Epidermal melanocyte (primary cell): Measurements from ENCODE around the gene E2F1.
"Not testable (repeated sequence)": the region's sequence is repeated elsewhere in the genome, so short reads cannot be mapped to it uniquely, and the experiment has no call there.

Source experiments
- DNase-seq: peaks from one replicate; pipeline ENCODE4 v3.0.0; 2011; ENCODE audit warnings: low spot score; ENCODE audit not compliant: insufficient read length

E2F1 gene

DNA sequence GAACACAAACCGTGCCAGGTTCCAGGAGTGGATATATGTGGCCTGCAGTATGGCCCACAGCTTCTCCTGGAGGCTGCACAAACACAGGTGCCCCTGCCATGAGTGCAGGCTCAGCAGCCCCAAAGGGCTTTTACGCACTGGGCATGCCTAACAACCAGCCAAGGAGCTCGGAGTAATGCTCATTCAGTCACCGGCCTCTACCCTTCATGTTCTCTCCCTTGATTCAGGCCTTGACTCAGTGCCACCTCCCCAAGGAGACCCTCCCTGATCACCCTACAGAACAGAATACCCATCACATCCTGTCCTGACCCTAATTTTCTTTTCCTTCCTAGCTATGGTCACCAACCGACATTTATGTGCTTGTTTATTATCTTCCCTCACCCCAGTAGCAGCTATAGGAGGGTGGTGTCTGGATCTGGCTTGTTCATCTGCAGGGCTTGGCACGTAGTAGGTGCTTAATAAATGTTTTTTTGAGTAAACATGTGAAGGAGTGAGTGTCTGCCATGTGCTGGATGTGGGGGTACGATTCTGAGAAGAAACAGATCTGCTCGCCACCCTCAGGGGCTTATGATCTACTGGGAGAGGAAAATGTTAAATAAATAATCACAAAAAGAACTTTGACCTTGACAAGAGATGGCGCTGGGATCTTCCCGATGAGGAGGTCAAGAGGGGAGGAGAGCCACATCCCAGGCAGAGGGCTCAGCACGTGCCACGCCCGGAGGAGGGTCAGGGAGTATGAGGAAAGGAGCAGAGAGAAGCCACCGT lies 24.7 kb upstream of the E2F1 start:
- no peak for DNase-seq

DNA sequence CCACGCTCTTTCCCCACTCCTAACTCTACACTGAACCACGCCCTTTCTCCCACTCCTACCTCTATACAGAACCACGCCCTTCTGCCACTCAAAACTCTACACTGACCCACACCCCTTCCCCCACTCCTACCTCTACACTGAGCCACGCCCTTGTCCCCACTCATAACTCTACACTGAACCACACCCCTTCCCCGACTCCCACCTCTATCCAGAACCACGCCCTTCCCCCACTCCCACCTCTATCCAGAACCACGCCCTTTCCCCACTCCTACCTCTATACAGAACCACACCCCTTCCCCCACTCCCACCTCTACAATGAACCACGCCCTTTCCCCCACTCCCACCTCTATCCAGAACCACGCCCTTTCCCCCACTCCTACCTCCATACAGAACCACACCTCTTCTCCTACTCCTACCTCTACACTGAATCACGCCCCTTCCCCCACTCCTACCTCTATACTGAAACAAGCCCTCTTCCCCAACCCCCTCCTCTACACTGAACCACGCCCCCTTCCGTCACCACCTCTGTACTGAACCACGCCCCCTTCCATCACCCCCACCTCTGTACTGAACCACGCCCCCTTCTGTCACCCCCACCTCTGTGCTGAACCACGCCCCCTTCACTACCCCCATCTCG lies 23.8 kb upstream of the E2F1 start:
- no peak for DNase-seq

DNA sequence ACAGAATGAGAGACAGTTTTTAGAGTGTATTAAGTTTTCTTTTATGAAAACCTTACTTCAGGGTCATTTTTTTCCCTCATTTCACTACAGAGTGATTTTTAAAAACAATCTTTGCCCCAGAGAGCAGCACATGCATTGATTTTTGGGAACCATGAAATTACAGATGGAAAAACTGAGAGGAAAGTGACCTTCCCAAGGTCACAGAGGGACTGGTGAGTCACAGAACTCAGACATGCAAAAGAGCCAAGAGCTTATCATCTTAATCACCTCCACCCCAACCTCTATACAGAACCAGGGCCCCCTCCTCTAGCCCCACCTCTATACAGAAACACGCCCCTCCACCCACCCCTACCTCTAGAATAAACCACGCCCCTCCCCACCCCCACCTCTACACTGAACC lies 23.2 kb upstream of the E2F1 start:
- DNase-seq = no peak

DNA sequence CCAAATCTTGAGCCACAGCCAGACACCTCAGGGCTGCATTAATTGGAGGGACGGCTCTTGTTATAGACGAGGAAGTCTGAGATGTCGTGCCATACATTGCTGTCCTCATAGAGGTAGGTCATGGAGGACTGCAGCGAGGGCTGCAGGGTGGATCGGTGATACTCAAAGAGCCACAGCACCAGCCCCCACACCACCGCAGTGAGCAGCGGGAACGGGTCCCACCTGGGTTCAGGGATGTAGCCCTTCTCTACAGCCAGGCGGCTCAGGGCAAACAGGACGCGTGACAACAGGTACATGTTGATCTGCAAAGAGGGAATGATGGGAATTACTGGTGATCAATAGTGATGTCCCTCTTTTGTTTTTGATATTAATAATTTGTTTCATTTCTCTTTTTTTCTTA lies 21.5 kb upstream of the E2F1 start:
- no peak for DNase-seq

GRCh38 chr20:33704197-33704924 lies 18.2 kb upstream of the E2F1 start:
- no peak for DNase-seq

- no peak for DNase-seq
Measured at GRCh38 chr20:33703498-33704137, 17.4 kb upstream of the E2F1 start.

GRCh38 chr20:33702861-33703260 lies 16.7 kb upstream of the E2F1 start:
- no peak for DNase-seq

DNA sequence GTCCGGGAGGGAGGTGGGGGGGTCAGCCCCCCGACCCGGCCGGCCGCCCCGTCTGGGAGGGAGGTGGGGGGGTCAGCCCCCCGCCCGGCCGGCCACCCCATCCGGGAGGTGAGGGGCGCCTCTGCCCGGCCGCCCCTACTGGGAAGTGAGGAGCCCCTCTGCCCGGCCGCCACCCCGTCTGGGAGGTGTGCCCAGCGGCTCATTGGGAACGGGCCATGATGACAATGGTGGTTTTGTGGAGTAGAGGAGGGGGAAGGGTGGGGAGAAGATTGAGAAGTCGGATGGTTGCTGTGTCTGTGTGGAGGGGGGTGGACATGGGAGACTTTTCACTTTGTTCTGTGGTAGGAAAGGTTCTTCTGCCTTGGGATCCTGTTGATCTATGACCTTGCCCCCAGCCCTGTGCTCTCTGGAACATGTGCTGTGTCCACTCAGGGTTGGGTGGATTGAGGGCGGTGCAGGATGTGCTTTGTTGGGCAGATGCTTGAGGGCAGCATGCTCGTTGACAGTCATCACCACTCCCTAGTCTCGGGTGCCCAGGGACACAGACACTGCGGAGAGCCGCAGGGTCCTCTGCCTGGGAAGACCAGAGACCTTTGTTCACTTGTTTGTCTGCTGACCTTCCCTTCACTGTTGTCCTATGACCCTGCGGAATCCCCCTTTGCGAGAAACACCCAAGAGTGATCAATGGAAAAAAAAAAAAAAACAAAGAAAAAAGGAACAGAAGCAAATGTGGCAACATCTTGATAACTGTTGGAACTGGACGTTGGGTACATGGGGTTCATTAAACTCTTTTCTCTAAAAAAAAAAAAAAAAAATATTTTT lies 15.7 kb upstream of the E2F1 start:
- DNase-seq = no peak

DNA sequence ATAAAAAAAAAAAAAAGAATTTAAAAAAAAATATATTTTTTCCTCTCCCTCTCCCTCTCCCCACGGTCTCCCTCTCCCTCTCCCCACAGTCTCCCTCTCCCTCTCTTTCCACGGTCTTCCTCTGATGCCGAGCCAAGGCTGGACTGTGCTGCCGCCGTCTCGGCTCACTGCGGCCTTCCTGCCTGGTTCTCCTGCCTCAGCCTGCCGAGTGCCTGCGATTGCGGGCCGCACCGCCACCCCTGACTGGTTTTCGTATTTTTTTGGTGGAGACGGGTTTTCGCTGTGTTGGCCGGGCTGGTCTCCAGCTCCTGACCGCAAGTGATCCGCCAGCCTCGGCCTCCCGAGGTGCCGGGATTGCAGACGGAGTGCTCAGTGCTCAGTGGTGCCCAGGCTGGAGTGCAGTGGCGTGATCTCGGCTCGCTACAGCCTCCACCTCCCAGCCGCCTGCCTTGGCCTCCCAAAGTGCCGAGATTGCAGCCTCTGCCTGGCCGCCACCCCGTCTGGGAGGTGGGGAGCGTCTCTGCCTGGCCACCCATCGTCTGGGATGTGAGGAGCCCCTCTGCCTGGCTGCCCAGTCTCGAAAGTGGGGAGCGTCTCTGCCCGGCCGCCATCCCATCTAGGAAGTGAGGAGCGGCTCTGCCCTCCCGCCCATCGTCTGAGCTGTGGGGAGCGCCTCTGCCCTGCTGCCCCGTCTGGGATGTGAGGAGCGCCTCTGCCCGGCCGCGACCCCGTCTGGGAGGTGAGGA lies 14.7 kb upstream of the E2F1 start:
- not testable (repeated sequence) for DNase-seq

GRCh38 chr20:33698966-33699365 lies 12.8 kb upstream of the E2F1 start:
- DNase-seq = not testable (repeated sequence)

GRCh38 chr20:33697129-33697528 lies 10.9 kb upstream of the E2F1 start:
- no peak for DNase-seq

DNA sequence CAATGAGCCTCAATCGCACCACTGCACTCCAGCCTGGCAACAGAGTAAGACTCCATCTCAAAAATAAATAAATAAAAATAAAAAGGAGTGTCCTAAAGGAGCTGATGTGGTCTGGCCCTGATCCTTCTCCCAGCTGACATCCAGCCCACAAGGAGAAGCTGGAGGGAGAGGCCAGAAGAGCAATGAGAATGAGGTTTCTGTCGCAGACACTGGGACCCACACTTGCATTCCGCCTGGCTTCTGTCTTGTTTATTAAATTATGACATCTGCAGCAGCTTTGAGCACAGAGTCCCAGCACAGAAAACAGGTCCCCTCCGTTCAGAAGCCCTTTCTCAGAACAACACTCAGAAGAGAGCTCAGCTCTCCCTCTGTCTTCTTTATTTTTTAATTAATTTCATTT lies 10.3 kb upstream of the E2F1 start:
- no peak for DNase-seq

GRCh38 chr20:33694639-33695012 lies 8.4 kb upstream of the E2F1 start:
- no peak for DNase-seq

- DNase-seq = no peak
Measured at GRCh38 chr20:33693741-33694638, 7.8 kb upstream of the E2F1 start.

DNA sequence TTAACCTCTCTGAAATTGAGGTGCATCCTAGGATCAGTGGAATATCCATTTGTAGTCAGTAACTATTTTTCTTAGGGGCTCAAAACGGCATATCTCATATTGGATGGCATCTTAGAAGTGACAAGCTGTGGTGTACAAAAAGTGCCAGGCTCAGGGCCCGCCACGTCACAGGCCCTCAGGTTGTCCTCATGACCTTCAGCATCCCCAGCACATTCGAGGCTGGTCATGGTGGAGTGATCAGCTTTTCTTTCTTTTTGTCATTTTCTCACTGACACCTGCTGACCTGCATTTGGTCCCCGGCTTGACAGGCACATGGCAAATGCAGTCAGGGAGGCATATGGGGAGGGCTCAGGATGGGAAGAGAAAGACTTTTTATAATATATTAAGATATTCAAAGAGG lies 7.1 kb upstream of the E2F1 start:
- no peak for DNase-seq

- DNase-seq = no peak
Measured at GRCh38 chr20:33689973-33690372, 3.8 kb upstream of the E2F1 start.

DNA sequence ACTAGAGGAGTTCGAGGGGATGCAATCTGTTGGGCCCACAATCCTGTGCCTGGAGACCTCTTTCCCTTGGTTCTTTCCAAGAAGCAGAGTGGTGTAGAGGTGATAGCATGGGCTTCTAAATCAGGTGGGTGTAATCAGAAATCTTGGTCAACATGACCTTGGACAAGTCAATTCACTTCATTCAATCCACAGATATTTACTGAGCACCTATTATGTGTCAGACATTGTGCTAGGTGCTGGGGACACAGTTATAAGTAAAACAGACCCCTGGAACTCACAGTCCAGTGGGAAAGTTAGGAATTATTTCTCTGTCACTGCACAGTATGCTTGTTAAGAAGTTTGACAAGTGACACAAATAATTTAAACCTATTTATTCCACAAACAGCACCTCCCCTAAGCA lies 3.3 kb upstream of the E2F1 start:
- no peak for DNase-seq

- no peak for DNase-seq
Measured at GRCh38 chr20:33688938-33689424, 2.8 kb upstream of the E2F1 start.
